Pons (tissue), 1 donor: ENCODE measurements around the gene C17orf78.
"Not testable (repeated sequence)": the region's sequence is repeated elsewhere in the genome, so short reads cannot be mapped to it uniquely, and the experiment has no call there.

Source experiments
- DNase-seq: peaks from one replicate; pipeline ENCODE4 v3.0.0-alpha.2; 2016; ENCODE audit warnings: low spot score

The C17orf78 gene

GRCh38 chr17:37438141-37438540, 62.4 kb downstream of the C17orf78 start:
- no peak for DNase-seq

GRCh38 chr17:37440424-37440823, 64.6 kb downstream of the C17orf78 start:
- DNase-seq = no peak

GRCh38 chr17:37441369-37442014, 65.7 kb downstream of the C17orf78 start:
- not testable (repeated sequence) for DNase-seq
